Hepatocyte (in vitro differentiated cells): ENCODE results near the gene COIL. TPM values are rescaled to one million over a fixed set of nuclear protein-coding genes. Genes with fewer than 3 reads are reported as not detected.

Source experiments
- DNase-seq: peaks from one replicate; pipeline ENCODE4 v3.0.0-alpha.2; 2016; ENCODE audit warnings: low spot score
- H2AFZ ChIP-seq: fragments of 200-600 bp; sonication (generic); 2 replicates; pipeline ENCODE4 v1.6.0; 2016; ENCODE audit warnings: antibody characterized with exemption, mild to moderate bottlenecking
- H3K27ac ChIP-seq: fragments of 200-600 bp; sonication (generic); 2 replicates; pipeline ENCODE4 v1.5.1; 2016; ENCODE audit warnings: mild to moderate bottlenecking
- H3K27me3 ChIP-seq: fragments of 200-600 bp; sonication (generic); 2 replicates; pipeline ENCODE4 v1.6.1; 2016
- H3K36me3 ChIP-seq: fragments of 200-600 bp; sonication (generic); replicated peaks from 2 replicates; pipeline ENCODE4 v1.5.1; 2016; ENCODE audit warnings: low read depth; ENCODE audit not compliant: insufficient read depth
- H3K4me1 ChIP-seq: fragments of 200-600 bp; sonication (generic); 2 replicates; pipeline ENCODE4 v1.5.1; 2016; ENCODE audit warnings: mild to moderate bottlenecking, moderate library complexity; ENCODE audit not compliant: insufficient read depth
- H3K4me2 ChIP-seq: fragments of 200-600 bp; sonication (generic); 2 replicates; pipeline ENCODE4 v1.6.0; 2016
- H3K4me3 ChIP-seq: fragments of 200-600 bp; sonication (generic); 2 replicates; pipeline ENCODE4 v1.5.1; 2016; ENCODE audit warnings: mild to moderate bottlenecking
- H3K79me2 ChIP-seq: fragments of 200-600 bp; sonication (generic); 2 replicates; pipeline ENCODE4 v1.6.0; 2017; ENCODE audit warnings: mild to moderate bottlenecking
- H3K9me2 ChIP-seq: fragments of 200-600 bp; sonication (generic); replicated peaks from 2 replicates; pipeline ENCODE4 v1.6.0; 2017; ENCODE audit warnings: mild to moderate bottlenecking; ENCODE audit not compliant: insufficient read depth
- H3K9me3 ChIP-seq: fragments of 200-600 bp; sonication (generic); 2 replicates; pipeline ENCODE4 v1.5.1; 2016; ENCODE audit warnings: low read depth, mild to moderate bottlenecking
- H4K20me1 ChIP-seq: fragments of 200-600 bp; sonication (generic); 2 replicates; pipeline ENCODE4 v1.6.0; 2016; ENCODE audit warnings: mild to moderate bottlenecking; ENCODE audit not compliant: insufficient read depth, poor library complexity, severe bottlenecking
- EZH2 ChIP-seq: fragments of 200-600 bp; sonication (generic); IDR thresholded peaks from 2 replicates; pipeline ENCODE4 v1.6.1; 2016; ENCODE audit warnings: antibody characterized with exemption, mild to moderate bottlenecking, borderline replicate concordance
- EZH2phosphoT487 ChIP-seq: fragments of 200-600 bp; sonication (generic); IDR thresholded peaks from one replicate; pipeline ENCODE4 v1.6.1; 2018; ENCODE audit warnings: antibody characterized with exemption, mild to moderate bottlenecking, low read depth, moderate library complexity; ENCODE audit not compliant: unreplicated experiment, severe bottlenecking
- WGBS: methylation state at CpG from one replicate; pipeline ENCODE4 v1.1.6; 2016; ENCODE audit warnings: low lambda C conversion rate; ENCODE audit errors: missing lambda C conversion rate; 5-methylcytosine and 5-hydroxymethylcytosine counted together
- polyA plus RNA-seq: library from polyadenylated mRNA; unstranded; fragments of >200 nt; fragmentation: Nextera tagmentation; extraction: Ambion mirVana; gene quantifications from 2 replicates; pipeline ENCODE4 v1.2.1, GENCODE V29; 2016
- total RNA-seq: library from RNA; depleted of rRNA; stranded (reverse); fragments of >200 nt; gene quantifications from 2 replicates; pipeline ENCODE4 v1.2.3, GENCODE V29; 2014
- TF ChIP-seq, protein P1 (sequence below): fragments of 200-600 bp; sonication (generic); IDR thresholded peaks from 2 replicates; pipeline ENCODE4 v1.5.1; 2016; ENCODE audit warnings: antibody characterized with exemption, mild to moderate bottlenecking; ENCODE audit not compliant: poor library complexity

The COIL gene
- total and polyA plus RNA-seq, 2 experiments from 2014 or later: 12.9 to 21.0 TPM

GRCh38 chr17:56949595-56949994 lies 11.3 kb downstream of the COIL start:
- Histone ChIP-seq H3K79me2 (peaks cover 18% of the 10 kb centered on the region), H3K9me2 (no peaks in the 10 kb centered on the region), H4K20me1 (peaks cover 4% of the 10 kb centered on the region), H3K27ac (no peak overlapping the region), H3K36me3 (no peaks in the 10 kb centered on the region), H3K4me2 (no peak overlapping the region), H3K9me3 (no peaks in the 10 kb centered on the region), H2AFZ (no peak overlapping the region), H3K4me1 (no peaks in the 10 kb centered on the region), H3K4me3 (no peak overlapping the region), H3K27me3 (no peaks in the 10 kb centered on the region)
- no peak for DNase-seq
- TF ChIP-seq EZH2phosphoT487 (no peak), EZH2 (no peak)
- TF ChIP-seq, protein P1, sequence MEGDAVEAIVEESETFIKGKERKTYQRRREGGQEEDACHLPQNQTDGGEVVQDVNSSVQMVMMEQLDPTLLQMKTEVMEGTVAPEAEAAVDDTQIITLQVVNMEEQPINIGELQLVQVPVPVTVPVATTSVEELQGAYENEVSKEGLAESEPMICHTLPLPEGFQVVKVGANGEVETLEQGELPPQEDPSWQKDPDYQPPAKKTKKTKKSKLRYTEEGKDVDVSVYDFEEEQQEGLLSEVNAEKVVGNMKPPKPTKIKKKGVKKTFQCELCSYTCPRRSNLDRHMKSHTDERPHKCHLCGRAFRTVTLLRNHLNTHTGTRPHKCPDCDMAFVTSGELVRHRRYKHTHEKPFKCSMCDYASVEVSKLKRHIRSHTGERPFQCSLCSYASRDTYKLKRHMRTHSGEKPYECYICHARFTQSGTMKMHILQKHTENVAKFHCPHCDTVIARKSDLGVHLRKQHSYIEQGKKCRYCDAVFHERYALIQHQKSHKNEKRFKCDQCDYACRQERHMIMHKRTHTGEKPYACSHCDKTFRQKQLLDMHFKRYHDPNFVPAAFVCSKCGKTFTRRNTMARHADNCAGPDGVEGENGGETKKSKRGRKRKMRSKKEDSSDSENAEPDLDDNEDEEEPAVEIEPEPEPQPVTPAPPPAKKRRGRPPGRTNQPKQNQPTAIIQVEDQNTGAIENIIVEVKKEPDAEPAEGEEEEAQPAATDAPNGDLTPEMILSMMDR: no peak
- WGBS: 97% methylated on average over 3 of the region's 3 CpGs

DNA sequence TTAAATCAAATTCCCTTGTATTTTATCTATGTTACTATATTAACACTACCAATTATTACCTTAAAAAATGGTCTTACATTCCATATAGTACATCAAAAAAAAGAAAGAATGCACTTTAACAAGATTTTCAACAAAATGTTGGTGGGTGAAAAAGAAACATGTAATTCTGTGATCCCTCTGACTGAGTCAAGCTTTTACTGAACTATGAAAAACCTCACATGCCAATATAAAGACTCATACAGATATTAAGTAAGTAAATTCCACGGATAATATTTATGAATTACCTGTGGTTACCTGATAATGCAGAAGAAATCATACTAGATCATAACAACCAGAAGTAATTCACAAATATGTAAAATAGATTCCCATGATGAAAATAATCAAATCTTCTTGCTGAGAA lies 12.4 kb downstream of the COIL start:
- H3K4me3 ChIP-seq: no peak overlapping the region
- no peak for DNase-seq
- H3K4me1 ChIP-seq: no peaks in the 10 kb centered on the region
- H3K27me3 ChIP-seq: no peaks in the 10 kb centered on the region
- H3K9me3 ChIP-seq: no peaks in the 10 kb centered on the region
- H3K27ac ChIP-seq: no peak overlapping the region
- no peak overlapping the region for H3K4me2 ChIP-seq
- no peaks in the 10 kb centered on the region for H3K36me3 ChIP-seq
- peaks cover 9% of the 10 kb centered on the region for H3K79me2 ChIP-seq
- H4K20me1 ChIP-seq: peaks cover 4% of the 10 kb centered on the region
- no peaks in the 10 kb centered on the region for H3K9me2 ChIP-seq
- no peak overlapping the region for H2AFZ ChIP-seq
- 100% methylated on average over 1 of the region's 1 CpG for WGBS
- TF ChIP-seq, protein P1: no peak
- TF ChIP-seq EZH2 (no peak), EZH2phosphoT487 (no peak)

DNA sequence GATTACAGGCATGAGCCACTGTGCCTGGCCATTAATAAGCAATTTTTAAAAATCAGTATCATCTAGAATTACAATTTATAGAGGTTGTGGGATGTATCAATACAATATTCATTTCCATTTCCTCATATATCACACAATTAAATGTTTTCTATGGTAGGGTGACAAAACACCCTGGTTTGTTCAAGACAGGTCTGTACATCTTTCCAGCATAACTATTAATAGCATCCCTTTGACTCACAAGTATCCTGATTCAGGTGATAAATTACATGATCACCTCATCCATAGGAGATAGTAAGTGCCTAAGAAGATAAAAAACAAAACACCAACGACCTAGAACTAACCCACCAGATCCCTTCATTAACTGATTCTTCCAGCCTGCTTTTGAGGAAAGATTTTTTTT lies 13.1 kb downstream of the COIL start:
- H4K20me1 ChIP-seq: peaks cover 4% of the 10 kb centered on the region
- H3K9me2 ChIP-seq: no peaks in the 10 kb centered on the region
- TF ChIP-seq, protein P1: no peak
- no peak for TF ChIP-seq EZH2phosphoT487
- no peak for TF ChIP-seq EZH2
- 69% methylated on average over 1 of the region's 1 CpG for WGBS
- H3K9me3 ChIP-seq: no peaks in the 10 kb centered on the region
- H3K4me1 ChIP-seq: no peaks in the 10 kb centered on the region
- no peaks in the 10 kb centered on the region for H3K27me3 ChIP-seq
- H3K27ac ChIP-seq: no peak overlapping the region
- H3K4me2 ChIP-seq: no peak overlapping the region
- no peaks in the 10 kb centered on the region for H3K36me3 ChIP-seq
- peaks cover 8% of the 10 kb centered on the region for H3K79me2 ChIP-seq
- H2AFZ ChIP-seq: no peak overlapping the region
- DNase-seq: no peak
- no peak overlapping the region for H3K4me3 ChIP-seq
